8988T (cell line): ENCODE data around the gene LCN1.
"Not testable (repeated sequence)": the region's sequence is repeated elsewhere in the genome, so short reads cannot be mapped to it uniquely, and the experiment has no call there.

Source experiments
- DNase-seq: peaks from one replicate; pipeline ENCODE4 v3.0.0; 2011

The LCN1 gene

GRCh38 chr9:135524130-135524861, 3.1 kb downstream of the LCN1 start:
- no peak for DNase-seq

GRCh38 chr9:135525241-135526088, 4.2 kb downstream of the LCN1 start:
- DNase-seq: no peak

GRCh38 chr9:135526089-135526729, 5.0 kb downstream of the LCN1 start:
- DNase-seq: no peak

- no peak for DNase-seq
Observed at GRCh38 chr9:135526730-135527571, 5.7 kb downstream of the LCN1 start.

GRCh38 chr9:135528842-135529435, 7.7 kb downstream of the LCN1 start:
- not testable (repeated sequence) for DNase-seq

GRCh38 chr9:135530146-135530545, 8.9 kb downstream of the LCN1 start:
- DNase-seq: no peak

GRCh38 chr9:135531096-135531495, 9.9 kb downstream of the LCN1 start:
- no peak for DNase-seq

- no peak for DNase-seq
Observed at GRCh38 chr9:135533113-135533512, 11.9 kb downstream of the LCN1 start.

GRCh38 chr9:135533674-135534073, 12.4 kb downstream of the LCN1 start:
- no peak for DNase-seq

GRCh38 chr9:135534192-135534711, 13.0 kb downstream of the LCN1 start:
- not testable (repeated sequence) for DNase-seq

- not testable (repeated sequence) for DNase-seq
Observed at GRCh38 chr9:135534826-135535225, 13.6 kb downstream of the LCN1 start.

- not testable (repeated sequence) for DNase-seq
Observed at GRCh38 chr9:135535631-135536030, 14.4 kb downstream of the LCN1 start.

- no peak for DNase-seq
Observed at GRCh38 chr9:135536216-135536615, 15.0 kb downstream of the LCN1 start.

GRCh38 chr9:135543262-135543894, 22.1 kb downstream of the LCN1 start:
- DNase-seq: not testable (repeated sequence)

GRCh38 chr9:135544981-135545635, 23.9 kb downstream of the LCN1 start:
- DNase-seq: no peak

- not testable (repeated sequence) for DNase-seq
Observed at GRCh38 chr9:135545646-135546176, 24.5 kb downstream of the LCN1 start, which contains the start of gene OBP2A. Gene OBP2A, plus strand, starts transcription at chr9:135546126. Its CDS starts 55 bp downstream, at chr9:135546181.

GRCh38 chr9:135546792-135547617, 25.8 kb downstream of the LCN1 start:
- DNase-seq: not testable (repeated sequence)

GRCh38 chr9:135547756-135548736, 26.8 kb downstream of the LCN1 start:
- DNase-seq: no peak
